ENCODE data around the gene HPRT1.
A peak's percentile ranks its signal among the peaks of the same experiment; 100 is the strongest.
"Not testable (repeated sequence)": the region's sequence is repeated elsewhere in the genome, so short reads cannot be mapped to it uniquely, and the experiment has no call there.

The HPRT1 gene, protein sequence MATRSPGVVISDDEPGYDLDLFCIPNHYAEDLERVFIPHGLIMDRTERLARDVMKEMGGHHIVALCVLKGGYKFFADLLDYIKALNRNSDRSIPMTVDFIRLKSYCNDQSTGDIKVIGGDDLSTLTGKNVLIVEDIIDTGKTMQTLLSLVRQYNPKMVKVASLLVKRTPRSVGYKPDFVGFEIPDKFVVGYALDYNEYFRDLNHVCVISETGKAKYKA

GRCh38 chrX:134460005-134460861 lies at the start of gene HPRT1:
Gene HPRT1, plus strand, starts transcription at chrX:134460165. Its CDS starts 147 bp downstream, at chrX:134460312.
- peak; percentile 39 for DNase-seq

DNA sequence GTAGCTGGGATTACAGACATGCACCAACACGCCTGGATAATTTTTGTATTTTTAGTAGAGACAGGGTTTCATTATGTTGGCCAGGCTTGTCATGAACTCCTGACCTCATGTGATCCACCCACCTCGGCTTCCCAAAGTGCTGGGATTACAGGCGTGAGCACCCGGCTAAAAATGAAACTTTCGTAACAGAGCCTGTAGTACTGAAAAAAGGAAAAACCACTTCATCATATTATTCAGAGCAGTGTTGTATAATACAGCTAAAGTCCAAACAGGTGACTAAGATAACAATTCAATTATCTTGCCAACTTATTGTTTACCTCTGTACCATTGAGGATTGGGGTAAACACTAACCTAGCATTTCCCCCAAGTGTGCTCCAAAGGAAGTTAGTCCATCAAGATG lies 43.9 kb upstream of the HPRT1 start:
- no peak for DNase-seq

DNA sequence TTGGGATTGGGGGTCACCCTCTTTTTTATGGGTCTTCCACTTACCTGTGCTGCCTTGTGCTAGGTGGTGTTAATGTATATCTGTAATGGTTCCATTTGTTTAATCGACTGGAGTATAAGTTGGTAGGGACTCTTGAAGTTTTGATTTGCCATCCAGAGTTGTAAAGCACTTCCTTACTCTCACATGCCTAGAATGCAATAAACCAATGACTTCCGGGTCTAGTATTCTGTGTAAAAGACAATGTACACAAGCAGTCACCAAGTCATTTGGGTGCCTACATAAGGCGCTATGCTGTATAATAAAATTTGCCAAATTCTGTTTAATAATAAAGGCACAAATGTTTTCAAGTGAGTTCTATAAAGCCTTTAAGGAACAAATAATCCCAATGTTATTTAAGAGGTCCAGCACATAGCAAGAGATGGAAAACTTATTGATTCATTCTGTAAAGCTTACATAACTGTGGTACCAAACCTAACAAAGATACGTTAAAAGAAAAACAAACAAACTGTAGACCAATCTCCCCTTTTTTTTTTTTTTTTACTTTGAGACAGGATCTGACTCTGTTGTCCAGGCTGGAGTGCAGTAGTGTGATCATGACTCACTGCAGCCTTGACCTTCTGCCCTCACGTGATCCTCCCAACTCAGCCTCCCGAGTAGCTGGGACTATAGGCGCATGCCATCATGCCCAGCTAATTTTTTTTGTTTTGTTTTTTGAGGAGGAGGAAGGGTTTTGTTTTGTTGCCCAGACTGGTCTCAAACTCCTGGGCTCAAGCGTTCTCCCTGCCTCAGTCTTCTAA lies 41.5 kb upstream of the HPRT1 start:
- DNase-seq, result no peak

GRCh38 chrX:134419784-134420183 lies 40.2 kb upstream of the HPRT1 start:
- no peak for DNase-seq

GRCh38 chrX:134423606-134424005 lies 36.4 kb upstream of the HPRT1 start:
- no peak for DNase-seq

DNA sequence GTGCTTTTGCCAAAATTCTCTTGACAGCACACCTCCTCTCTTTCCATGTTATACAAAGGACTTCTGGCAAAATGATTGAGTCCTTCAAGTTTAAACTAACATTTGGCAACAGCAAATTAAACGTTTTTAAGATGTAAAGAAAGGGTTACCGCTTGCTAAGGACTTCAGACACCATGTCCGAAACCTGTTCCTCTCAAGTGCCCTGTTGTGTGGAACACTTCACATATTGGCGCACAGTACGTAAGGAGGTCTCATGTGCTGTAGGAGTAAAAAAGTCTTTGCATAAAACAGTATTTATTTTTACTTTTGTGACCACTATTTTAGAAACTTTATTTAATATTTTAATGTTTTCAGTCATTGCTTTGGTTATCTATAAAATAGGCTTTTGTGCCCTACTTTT lies 33.7 kb upstream of the HPRT1 start:
- no peak for DNase-seq

DNA sequence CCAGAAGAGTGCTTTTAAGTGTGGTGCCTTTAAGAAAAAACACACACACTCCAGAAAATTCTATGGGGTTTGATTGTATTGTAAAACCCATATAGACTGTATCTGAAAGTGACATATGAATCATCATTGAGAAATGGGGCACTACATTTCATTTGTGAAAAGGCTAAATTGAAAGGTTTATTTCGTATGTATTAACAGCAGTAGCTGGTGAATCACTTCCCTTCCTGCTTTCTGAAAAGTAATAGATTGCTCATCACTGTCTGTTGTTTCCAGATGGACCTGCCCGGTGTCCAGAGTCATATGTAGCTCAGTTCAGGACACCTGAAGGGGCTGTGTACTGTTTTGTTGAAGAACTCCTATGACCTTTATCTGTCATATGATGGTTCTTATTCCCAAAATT lies 28.1 kb upstream of the HPRT1 start:
- no peak for DNase-seq

- DNase-seq, result no peak
Observed at GRCh38 chrX:134435894-134436293, 24.1 kb upstream of the HPRT1 start.

GRCh38 chrX:134443020-134443419 lies 16.9 kb upstream of the HPRT1 start:
- peak; percentile 1 for DNase-seq

DNA sequence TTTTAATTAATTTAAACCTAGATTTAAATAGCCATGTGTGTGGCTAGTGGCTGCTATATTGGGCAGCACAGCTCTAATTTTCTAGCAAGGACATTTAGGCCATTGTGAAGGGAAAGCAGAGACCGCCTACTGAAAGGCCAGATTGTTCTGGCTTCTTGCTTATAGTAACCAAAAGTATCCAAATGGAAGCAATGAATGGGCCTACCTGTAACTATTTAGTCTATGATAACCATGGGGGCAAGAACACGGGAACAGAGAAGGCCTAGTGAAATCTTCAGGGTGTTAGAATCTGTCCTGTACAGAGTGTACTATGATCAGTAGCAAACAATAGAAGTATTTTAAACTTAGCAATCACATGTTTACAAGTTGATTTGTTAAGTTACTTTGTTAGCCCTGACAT lies 16.5 kb upstream of the HPRT1 start:
- DNase-seq, result no peak

GRCh38 chrX:134444681-134445080 lies 15.3 kb upstream of the HPRT1 start:
- DNase-seq, result no peak

GRCh38 chrX:134452596-134452995 lies 7.4 kb upstream of the HPRT1 start:
- DNase-seq, result no peak

- DNase-seq, result no peak
Observed at GRCh38 chrX:134453631-134454030, 6.3 kb upstream of the HPRT1 start.

DNA sequence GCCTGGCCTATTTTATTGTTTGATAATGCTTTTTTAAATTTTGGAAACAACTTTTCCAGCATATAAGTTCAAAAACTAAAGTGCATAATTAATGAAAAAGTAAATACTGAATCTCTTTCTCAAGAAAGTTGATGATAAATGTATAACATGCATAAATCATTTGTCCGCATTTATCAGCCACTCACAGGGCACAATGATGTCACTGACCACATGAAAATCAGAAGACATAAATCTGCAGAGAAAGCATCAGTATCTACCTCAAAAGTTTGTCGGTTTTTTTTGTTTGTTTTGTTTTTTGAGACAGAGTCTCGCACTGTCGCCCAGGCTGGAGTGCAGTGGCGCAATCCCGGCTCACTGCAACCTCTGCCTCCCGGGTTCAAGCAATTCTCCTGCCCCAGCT lies 5.5 kb upstream of the HPRT1 start:
- no peak for DNase-seq

- no peak for DNase-seq
Observed at GRCh38 chrX:134457708-134458107, 2.3 kb upstream of the HPRT1 start.

- peak; percentile 34 for DNase-seq
Observed at GRCh38 chrX:134459683-134460004, 321 bp upstream of the HPRT1 start.

DNA sequence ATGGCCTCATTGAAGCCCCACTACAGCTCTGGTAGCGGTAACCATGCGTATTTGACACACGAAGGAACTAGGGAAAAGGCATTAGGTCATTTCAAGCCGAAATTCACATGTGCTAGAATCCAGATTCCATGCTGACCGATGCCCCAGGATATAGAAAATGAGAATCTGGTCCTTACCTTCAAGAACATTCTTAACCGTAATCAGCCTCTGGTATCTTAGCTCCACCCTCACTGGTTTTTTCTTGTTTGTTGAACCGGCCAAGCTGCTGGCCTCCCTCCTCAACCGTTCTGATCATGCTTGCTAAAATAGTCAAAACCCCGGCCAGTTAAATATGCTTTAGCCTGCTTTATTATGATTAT lies 876 bp downstream of the HPRT1 start:
- DNase-seq, result peak; percentile 13

DNA sequence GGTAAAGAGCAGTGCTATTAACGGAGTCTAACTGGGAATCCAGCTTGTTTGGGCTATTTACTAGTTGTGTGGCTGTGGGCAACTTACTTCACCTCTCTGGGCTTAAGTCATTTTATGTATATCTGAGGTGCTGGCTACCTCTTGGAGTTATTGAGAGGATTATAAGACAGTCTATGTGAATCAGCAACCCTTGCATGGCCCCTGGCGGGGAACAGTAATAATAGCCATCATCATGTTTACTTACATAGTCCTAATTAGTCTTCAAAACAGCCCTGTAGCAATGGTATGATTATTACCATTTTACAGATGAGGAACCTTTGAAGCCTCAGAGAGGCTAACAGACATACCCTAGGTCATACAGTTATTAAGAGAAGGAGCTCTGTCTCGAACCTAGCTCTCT lies 1.5 kb downstream of the HPRT1 start:
- no peak for DNase-seq

DNA sequence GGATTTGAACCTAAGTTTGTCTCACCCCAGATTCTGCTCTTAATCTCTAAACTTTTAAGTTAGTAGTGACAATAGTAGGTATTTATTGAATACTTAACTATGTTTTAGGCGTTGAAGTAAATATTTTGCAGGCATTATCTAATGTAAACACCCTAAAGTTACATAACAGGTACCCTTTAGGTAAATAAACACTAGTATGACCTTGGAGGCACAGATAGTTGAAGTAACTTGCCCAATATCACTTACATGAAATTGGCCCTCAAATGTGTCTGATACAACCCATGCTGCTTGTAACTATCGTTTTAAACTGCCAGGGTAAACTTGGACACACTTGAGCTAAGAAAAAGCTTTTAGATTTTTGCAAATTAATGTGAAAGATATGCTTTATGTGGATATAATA lies 3.0 kb downstream of the HPRT1 start:
- no peak for DNase-seq

GRCh38 chrX:134464453-134464852 lies 4.5 kb downstream of the HPRT1 start:
- DNase-seq, result not testable (repeated sequence)

- no peak for DNase-seq
Observed at GRCh38 chrX:134469486-134469885, 9.5 kb downstream of the HPRT1 start.

DNA sequence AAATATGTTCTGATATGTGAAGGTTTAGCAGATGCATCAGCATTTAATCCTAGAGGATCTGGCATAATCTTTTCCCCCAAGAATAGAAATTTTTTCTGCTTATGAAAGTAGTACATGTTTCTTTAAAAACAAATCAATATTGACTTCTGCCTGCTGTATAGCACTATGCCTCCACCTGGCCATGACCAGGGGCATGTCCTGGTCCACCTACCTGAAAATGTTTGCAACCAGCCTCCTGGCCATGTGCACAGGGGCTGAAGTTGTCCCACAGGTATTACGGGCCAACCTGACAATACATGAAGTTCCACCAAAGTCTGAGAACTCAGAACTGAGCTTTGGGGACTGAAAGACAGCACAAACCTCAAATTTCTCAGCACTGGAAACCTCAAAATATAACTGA lies 10.0 kb downstream of the HPRT1 start:
- DNase-seq, result no peak

- no peak for DNase-seq
Observed at GRCh38 chrX:134472041-134472440, 12.1 kb downstream of the HPRT1 start.

GRCh38 chrX:134476284-134476683 lies 16.3 kb downstream of the HPRT1 start:
- no peak for DNase-seq

Data from DMS79 treated with DMSO at 0.1 percent for 48 hours (cell line).